ENCODE data around the gene TBC1D22A. TPM values are rescaled to one million over a fixed set of nuclear protein-coding genes. Genes with fewer than 3 reads are reported as not detected.

The TBC1D22A gene
- total RNA-seq, 2 donors from 2014 or later, result 29.5 to 34.8 TPM

- Mint-ChIP-seq H3K4me1 (ENCODE audit: low read depth) (no peaks in the 10 kb centered on the region), H3K4me3 (no peak overlapping the region), H3K27ac (no peak overlapping the region), H3K27me3 (ENCODE audit: low read depth) (no peaks in the 10 kb centered on the region), H3K9me3 (no peaks in the 10 kb centered on the region), H3K36me3 (ENCODE audit: insufficient read depth in 2 of 2) (no peaks in the 10 kb centered on the region)
- no peak for DNase-seq
- no peak for ATAC-seq (replicated peaks in 1 of 2)
Observed at GRCh38 chr22:46957521-46957920, 195.1 kb downstream of the TBC1D22A start.

- H3K4me1 Mint-ChIP-seq (ENCODE audit: low read depth), result no peaks in the 10 kb centered on the region
- no peak for ATAC-seq (replicated peaks in 1 of 2)
- H3K4me3 Mint-ChIP-seq, result no peak overlapping the region
- no peak for DNase-seq
- no peaks in the 10 kb centered on the region for H3K9me3 Mint-ChIP-seq
- no peaks in the 10 kb centered on the region for H3K27me3 Mint-ChIP-seq (ENCODE audit: low read depth)
- no peak overlapping the region for H3K27ac Mint-ChIP-seq
- no peaks in the 10 kb centered on the region for H3K36me3 Mint-ChIP-seq (ENCODE audit: insufficient read depth in 2 of 2)
Observed at GRCh38 chr22:46958191-46958590, 195.7 kb downstream of the TBC1D22A start.

- no peak for DNase-seq
- no peak for ATAC-seq (replicated peaks in 1 of 2)
- Mint-ChIP-seq H3K36me3 (ENCODE audit: insufficient read depth in 2 of 2) (no peaks in the 10 kb centered on the region), H3K4me1 (ENCODE audit: low read depth) (peaks cover 2% of the 10 kb centered on the region), H3K27ac (no peak overlapping the region), H3K4me3 (no peak overlapping the region), H3K9me3 (no peaks in the 10 kb centered on the region), H3K27me3 (ENCODE audit: low read depth) (no peaks in the 10 kb centered on the region)
Observed at GRCh38 chr22:46958658-46959057, 196.2 kb downstream of the TBC1D22A start.

DNA sequence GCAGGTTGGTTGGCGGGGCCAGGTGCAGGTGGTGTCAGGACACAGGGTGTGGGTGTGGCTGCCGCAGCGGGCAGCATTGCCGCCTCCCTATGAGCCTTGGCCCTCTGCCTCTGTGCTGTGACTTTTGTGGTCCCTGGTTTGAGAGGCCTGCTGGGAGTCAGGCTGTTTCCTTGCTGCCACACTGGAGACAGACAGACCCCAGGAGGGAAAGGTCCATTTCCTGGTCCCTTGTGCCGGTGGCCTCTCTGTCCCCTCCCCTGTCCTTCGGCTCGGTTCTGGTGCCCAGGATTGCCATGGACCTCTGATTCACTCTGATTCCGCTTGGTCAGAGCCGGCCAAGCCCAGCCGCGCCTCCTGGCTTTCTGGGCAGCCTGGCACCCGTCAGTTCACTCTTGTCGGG, 196.9 kb downstream of the TBC1D22A start:
- H3K4me1 Mint-ChIP-seq (ENCODE audit: low read depth), result peaks cover 5% of the 10 kb centered on the region
- no peak overlapping the region for H3K4me3 Mint-ChIP-seq
- H3K27ac Mint-ChIP-seq, result no peak overlapping the region
- H3K36me3 Mint-ChIP-seq (ENCODE audit: insufficient read depth in 2 of 2), result no peaks in the 10 kb centered on the region
- DNase-seq (no peak), ATAC-seq (replicated peaks in 1 of 2) (no peak)
- H3K9me3 Mint-ChIP-seq, result no peaks in the 10 kb centered on the region
- no peaks in the 10 kb centered on the region for H3K27me3 Mint-ChIP-seq (ENCODE audit: low read depth)

DNA sequence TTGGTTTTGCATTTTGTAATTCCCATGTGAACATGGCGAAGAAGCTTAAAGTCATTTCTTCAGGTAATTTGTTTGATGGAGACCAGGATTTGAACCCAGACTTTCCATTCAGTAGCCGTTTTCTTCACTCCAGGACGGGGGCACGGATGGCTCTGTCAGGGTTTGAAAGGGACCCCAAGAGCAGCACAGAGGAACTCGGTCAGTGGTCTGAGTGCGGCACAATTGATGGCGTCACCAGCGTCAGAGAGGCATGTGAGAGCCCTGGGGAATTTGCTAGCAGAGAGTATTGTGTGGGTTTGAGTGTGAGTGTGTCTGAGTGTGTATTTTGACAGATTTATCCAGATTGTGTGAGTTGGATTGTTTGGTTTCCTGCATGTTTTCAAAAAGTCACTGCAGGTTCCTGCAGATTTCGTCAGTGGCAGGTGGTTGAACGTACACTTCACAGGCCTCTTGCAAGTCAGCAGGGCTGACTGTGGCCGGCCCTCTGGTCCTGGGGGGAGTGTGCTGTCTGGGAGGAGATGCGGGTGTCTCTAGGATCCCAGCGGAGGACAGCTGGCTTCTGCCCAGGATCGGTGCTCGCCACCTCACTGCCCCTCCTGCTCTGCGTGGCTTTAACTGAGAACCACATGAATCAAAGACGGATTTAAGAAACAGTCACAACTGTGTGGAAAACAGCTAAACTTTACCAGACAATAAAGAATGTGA, 199.3 kb downstream of the TBC1D22A start:
- no peaks in the 10 kb centered on the region for H3K36me3 Mint-ChIP-seq (ENCODE audit: insufficient read depth in 2 of 2)
- no peak overlapping the region for H3K27ac Mint-ChIP-seq
- no peak for DNase-seq
- H3K27me3 Mint-ChIP-seq (ENCODE audit: low read depth), result no peaks in the 10 kb centered on the region
- H3K9me3 Mint-ChIP-seq, result no peaks in the 10 kb centered on the region
- peaks cover 11% of the 10 kb centered on the region for H3K4me1 Mint-ChIP-seq (ENCODE audit: low read depth)
- ATAC-seq (replicated peaks in 1 of 2), result no peak
- no peak overlapping the region for H3K4me3 Mint-ChIP-seq

- H3K4me3 Mint-ChIP-seq, result no peak overlapping the region
- H3K27ac Mint-ChIP-seq, result no peak overlapping the region
- H3K4me1 Mint-ChIP-seq (ENCODE audit: low read depth), result peaks cover 11% of the 10 kb centered on the region
- DNase-seq (no peak), ATAC-seq (replicated peaks in 1 of 2) (no peak)
- H3K9me3 Mint-ChIP-seq, result no peaks in the 10 kb centered on the region
- no peaks in the 10 kb centered on the region for H3K36me3 Mint-ChIP-seq (ENCODE audit: insufficient read depth in 2 of 2)
- H3K27me3 Mint-ChIP-seq (ENCODE audit: low read depth), result no peaks in the 10 kb centered on the region
Observed at GRCh38 chr22:46962406-46962805, 200.0 kb downstream of the TBC1D22A start.

DNA sequence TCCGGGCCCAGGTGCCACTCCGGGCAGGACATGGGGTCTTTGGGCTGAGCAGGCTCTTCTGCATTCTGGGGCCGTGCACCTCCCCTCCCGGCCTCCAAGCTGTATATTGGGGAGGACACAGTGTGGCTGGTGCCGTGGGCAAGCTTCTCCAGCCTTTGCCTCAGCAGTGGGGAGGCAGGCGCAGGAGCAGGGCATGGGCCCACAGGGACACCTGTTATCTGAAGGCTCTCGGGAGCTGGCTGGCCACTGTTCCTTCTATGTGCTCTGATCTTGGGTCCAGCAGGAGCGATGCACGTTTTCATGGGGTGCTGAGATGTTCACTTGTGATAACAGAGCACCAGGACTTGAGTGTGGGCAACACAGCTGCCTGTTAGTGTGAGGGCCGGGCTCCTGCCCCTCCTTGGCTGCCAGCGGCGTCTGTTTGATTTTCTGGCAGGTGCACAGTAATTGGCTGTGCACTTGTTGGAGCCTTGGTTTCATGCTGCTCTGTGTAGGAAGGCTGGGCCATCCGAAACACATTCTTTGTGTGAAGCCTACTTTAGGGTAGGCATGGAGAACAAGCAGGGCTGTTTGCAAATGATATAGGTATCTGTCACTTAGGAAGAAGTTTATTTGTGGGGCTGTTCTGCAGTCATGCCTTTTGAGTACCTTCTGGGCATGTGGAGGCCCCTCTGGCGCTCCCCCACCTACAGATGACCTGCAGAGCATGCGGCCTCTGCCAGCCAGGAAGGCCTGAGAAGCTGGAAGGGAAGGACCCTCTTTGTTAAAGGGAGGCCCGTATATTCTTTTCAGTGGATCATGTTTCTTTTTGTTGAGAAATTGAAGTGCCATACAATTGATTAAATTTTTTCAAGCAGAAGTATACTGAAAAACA, 201.5 kb downstream of the TBC1D22A start:
- H3K36me3 Mint-ChIP-seq (ENCODE audit: insufficient read depth in 2 of 2), result no peaks in the 10 kb centered on the region
- no peaks in the 10 kb centered on the region for H3K9me3 Mint-ChIP-seq
- peaks cover 14% of the 10 kb centered on the region for H3K4me1 Mint-ChIP-seq (ENCODE audit: low read depth)
- DNase-seq (no peak), ATAC-seq (replicated peaks in 1 of 2) (no peak)
- H3K27me3 Mint-ChIP-seq (ENCODE audit: low read depth), result no peaks in the 10 kb centered on the region
- H3K27ac Mint-ChIP-seq, result no peak overlapping the region
- no peak overlapping the region for H3K4me3 Mint-ChIP-seq

GRCh38 chr22:46964773-46965550, 202.5 kb downstream of the TBC1D22A start:
- H3K9me3 Mint-ChIP-seq, result no peaks in the 10 kb centered on the region
- no peak overlapping the region for H3K4me3 Mint-ChIP-seq
- no peak for DNase-seq
- H3K27ac Mint-ChIP-seq, result no peak overlapping the region
- H3K4me1 Mint-ChIP-seq (ENCODE audit: low read depth), result peaks cover 25% of the 10 kb centered on the region
- H3K27me3 Mint-ChIP-seq (ENCODE audit: low read depth), result no peaks in the 10 kb centered on the region
- ATAC-seq (replicated peaks in 1 of 2), result no peak
- no peaks in the 10 kb centered on the region for H3K36me3 Mint-ChIP-seq (ENCODE audit: insufficient read depth in 2 of 2)

GRCh38 chr22:46965555-46966494, 203.4 kb downstream of the TBC1D22A start:
- Mint-ChIP-seq H3K4me3 (no peak overlapping the region), H3K9me3 (no peaks in the 10 kb centered on the region), H3K4me1 (ENCODE audit: low read depth) (peaks cover 31% of the 10 kb centered on the region), H3K36me3 (ENCODE audit: insufficient read depth in 2 of 2) (no peaks in the 10 kb centered on the region), H3K27ac (no peak overlapping the region), H3K27me3 (ENCODE audit: low read depth) (no peaks in the 10 kb centered on the region)
- DNase-seq (no peak), ATAC-seq (replicated peaks in 1 of 2) (no peak)

DNA sequence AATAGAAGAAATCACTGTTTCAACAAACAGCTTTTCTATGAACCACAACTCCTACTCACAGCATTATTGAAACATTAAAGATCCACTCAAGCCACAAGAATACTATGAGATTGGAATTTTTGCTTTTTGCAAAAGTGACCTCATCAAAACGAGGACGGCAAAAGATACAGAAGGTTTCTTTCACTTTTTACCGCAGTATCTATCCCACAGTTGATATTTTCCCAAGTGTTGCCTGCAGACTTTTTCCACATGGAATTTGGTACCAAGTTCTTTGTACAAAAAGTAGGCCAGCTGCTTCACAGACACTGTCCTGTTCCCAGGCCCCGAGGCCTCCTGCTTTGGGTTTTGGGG, 204.0 kb downstream of the TBC1D22A start:
- Mint-ChIP-seq H3K4me3 (no peak overlapping the region), H3K36me3 (ENCODE audit: insufficient read depth in 2 of 2) (no peaks in the 10 kb centered on the region), H3K27me3 (ENCODE audit: low read depth) (no peaks in the 10 kb centered on the region), H3K27ac (no peak overlapping the region), H3K9me3 (no peaks in the 10 kb centered on the region), H3K4me1 (ENCODE audit: low read depth) (peaks cover 31% of the 10 kb centered on the region)
- no peak for ATAC-seq (replicated peaks in 1 of 2)
- DNase-seq, result no peak

DNA sequence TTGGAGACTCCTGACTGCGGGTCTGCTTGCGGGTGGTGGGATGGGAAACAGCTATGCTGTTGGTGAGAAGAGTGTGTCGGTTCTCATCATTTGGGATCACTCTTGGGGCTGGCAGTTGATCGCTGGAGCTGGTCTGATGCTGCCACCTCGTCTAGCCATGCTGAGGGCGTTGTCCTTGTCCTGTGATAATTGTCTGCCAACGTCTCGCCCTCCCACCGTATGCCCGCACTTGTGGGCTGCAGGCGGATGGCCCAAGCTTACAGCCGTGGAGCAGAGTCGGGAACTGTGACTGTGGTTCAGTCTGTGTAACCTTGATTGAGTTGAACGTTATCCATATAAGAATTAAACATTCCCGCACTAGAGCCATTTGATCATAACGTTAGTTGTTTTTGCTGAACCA, 204.4 kb downstream of the TBC1D22A start:
- H3K4me3 Mint-ChIP-seq, result no peak overlapping the region
- peaks cover 31% of the 10 kb centered on the region for H3K4me1 Mint-ChIP-seq (ENCODE audit: low read depth)
- H3K36me3 Mint-ChIP-seq (ENCODE audit: insufficient read depth in 2 of 2), result no peaks in the 10 kb centered on the region
- DNase-seq, result no peak
- no peak for ATAC-seq (replicated peaks in 1 of 2)
- no peaks in the 10 kb centered on the region for H3K27me3 Mint-ChIP-seq (ENCODE audit: low read depth)
- no peaks in the 10 kb centered on the region for H3K9me3 Mint-ChIP-seq
- H3K27ac Mint-ChIP-seq, result no peak overlapping the region

GRCh38 chr22:46967445-46968358, 205.3 kb downstream of the TBC1D22A start:
- H3K27ac Mint-ChIP-seq, result no peak overlapping the region
- no peak for DNase-seq

More at GRCh38 chr22:46967445-46968358, 205.3 kb downstream of the TBC1D22A start:
- Mint-ChIP-seq H3K4me1 (ENCODE audit: low read depth) (peaks cover 31% of the 10 kb centered on the region), H3K36me3 (ENCODE audit: insufficient read depth in 2 of 2) (no peaks in the 10 kb centered on the region), H3K4me3 (no peak overlapping the region), H3K27me3 (ENCODE audit: low read depth) (no peaks in the 10 kb centered on the region), H3K9me3 (no peaks in the 10 kb centered on the region)
- no peak for ATAC-seq (replicated peaks in 1 of 2)

Data from activated T-cell treated with anti-CD3 and anti-CD28 coated beads, Interleukin-2, amount 50 U/mL, for 72 hours (primary cell).